ENCODE measurements around the gene TMPRSS2. TPM values are rescaled to one million over a fixed set of nuclear protein-coding genes. Genes with fewer than 3 reads are reported as not detected.

TMPRSS2 gene
- total and polyA plus RNA-seq, 2 donors from 2014 or later = 32.8 to 55.0 TPM

GRCh38 chr21:41500363-41500762 is 7.6 kb downstream of the TMPRSS2 start:
- peak overlapping the region in 1 of 3 donors; percentile 49 for H3K9ac ChIP-seq (ENCODE audit: low read length in 3 of 3)
- FAIRE-seq (no peak), DNase-seq (peak in 1 of 5 donors; percentile 33)
- H3K4me3 ChIP-seq (ENCODE audit: low read length in 3 of 3) = peak overlapping the region in 2 of 3 donors; percentile 7 to 15
- intact Hi-C loops (cut with DNase I) = no loop called here
- H3K4me1 ChIP-seq (ENCODE audit: control insufficient read depth in 2 of 3, insufficient read depth in 2 of 3, low read depth in 1 of 3, low read length in 3 of 3) = peaks cover 0 to 46% (median 35%) of the 10 kb centered on the region in 3 donors
- no peaks in the 10 kb centered on the region for H3K27me3 ChIP-seq (ENCODE audit: control insufficient read depth, insufficient read depth, low read length)
- H3K36me3 ChIP-seq (ENCODE audit: control insufficient read depth in 2 of 3, insufficient read depth in 3 of 3, low read length in 3 of 3) = no peaks in the 10 kb centered on the region
- no peak for TF ChIP-seq CTCF (IDR thresholded peaks at IDR 0.05; ENCODE audit: borderline replicate concordance, extremely low read depth, insufficient read depth)
- H3K9me3 ChIP-seq (ENCODE audit: control insufficient read depth in 2 of 3, insufficient read depth in 1 of 3, low read length in 3 of 3) = no peaks in the 10 kb centered on the region
- peak overlapping the region; percentile 83 to 88 for H3K27ac ChIP-seq (ENCODE audit: low read depth in 2 of 2, low read length in 2 of 2)

GRCh38 chr21:41499920-41500319 is 8.0 kb downstream of the TMPRSS2 start:
- H3K27ac ChIP-seq (ENCODE audit: low read depth in 2 of 2, low read length in 2 of 2) = peak overlapping the region; percentile 83 to 88
- peak overlapping the region in 1 of 3 donors; percentile 7 for H3K4me3 ChIP-seq (ENCODE audit: low read length in 3 of 3)
- DNase-seq (no peak), FAIRE-seq (no peak)
- H3K9me3 ChIP-seq (ENCODE audit: control insufficient read depth in 2 of 3, insufficient read depth in 1 of 3, low read length in 3 of 3) = no peaks in the 10 kb centered on the region
- H3K9ac ChIP-seq (ENCODE audit: low read length in 3 of 3) = peak overlapping the region in 1 of 3 donors; percentile 49
- peaks cover 0 to 46% (median 35%) of the 10 kb centered on the region in 3 donors for H3K4me1 ChIP-seq (ENCODE audit: control insufficient read depth in 2 of 3, insufficient read depth in 2 of 3, low read depth in 1 of 3, low read length in 3 of 3)
- intact Hi-C loops (cut with DNase I) = no loop called here
- no peaks in the 10 kb centered on the region for H3K36me3 ChIP-seq (ENCODE audit: control insufficient read depth in 2 of 3, insufficient read depth in 3 of 3, low read length in 3 of 3)
- TF ChIP-seq CTCF (IDR thresholded peaks at IDR 0.05; ENCODE audit: borderline replicate concordance, extremely low read depth, insufficient read depth) = no peak
- H3K27me3 ChIP-seq (ENCODE audit: control insufficient read depth, insufficient read depth, low read length) = no peaks in the 10 kb centered on the region

GRCh38 chr21:41497788-41498187 is 10.2 kb downstream of the TMPRSS2 start:
- H3K9ac ChIP-seq (ENCODE audit: low read length in 3 of 3) = peak overlapping the region in 2 of 3 donors; percentile 30 to 49
- DNase-seq (no peak), FAIRE-seq (no peak)
- peaks cover 0 to 8% (median 8%) of the 10 kb centered on the region in 3 donors for H3K36me3 ChIP-seq (ENCODE audit: control insufficient read depth in 2 of 3, insufficient read depth in 3 of 3, low read length in 3 of 3)
- peaks cover 0 to 36% (median 29%) of the 10 kb centered on the region in 3 donors for H3K4me1 ChIP-seq (ENCODE audit: control insufficient read depth in 2 of 3, insufficient read depth in 2 of 3, low read depth in 1 of 3, low read length in 3 of 3)
- intact Hi-C loops (cut with DNase I) = no loop called here
- H3K27ac ChIP-seq (ENCODE audit: low read depth in 2 of 2, low read length in 2 of 2) = peak overlapping the region; percentile 83 to 88
- TF ChIP-seq CTCF (IDR thresholded peaks at IDR 0.05; ENCODE audit: borderline replicate concordance, extremely low read depth, insufficient read depth) = no peak
- no peaks in the 10 kb centered on the region for H3K27me3 ChIP-seq (ENCODE audit: control insufficient read depth, insufficient read depth, low read length)
- H3K9me3 ChIP-seq (ENCODE audit: control insufficient read depth in 2 of 3, insufficient read depth in 1 of 3, low read length in 3 of 3) = no peaks in the 10 kb centered on the region
- H3K4me3 ChIP-seq (ENCODE audit: low read length in 3 of 3) = no peak overlapping the region

- FAIRE-seq = no peak
- DNase-seq = peak in 2 of 5 donors; percentile 45 to 49
- Histone ChIP-seq H3K27ac (ENCODE audit: low read depth in 2 of 2, low read length in 2 of 2) (peak overlapping the region; percentile 83 to 88), H3K36me3 (ENCODE audit: control insufficient read depth in 2 of 3, insufficient read depth in 3 of 3, low read length in 3 of 3) (peaks cover 0 to 8% (median 8%) of the 10 kb centered on the region in 3 donors), H3K4me1 (ENCODE audit: control insufficient read depth in 2 of 3, insufficient read depth in 2 of 3, low read depth in 1 of 3, low read length in 3 of 3) (peaks cover 0 to 36% (median 29%) of the 10 kb centered on the region in 3 donors), H3K9ac (ENCODE audit: low read length in 3 of 3) (peak overlapping the region in 1 of 3 donors; percentile 29), H3K27me3 (ENCODE audit: control insufficient read depth, insufficient read depth, low read length) (no peaks in the 10 kb centered on the region), H3K4me3 (ENCODE audit: low read length in 3 of 3) (no peak overlapping the region), H3K9me3 (ENCODE audit: control insufficient read depth in 2 of 3, insufficient read depth in 1 of 3, low read length in 3 of 3) (no peaks in the 10 kb centered on the region)
- no peak for TF ChIP-seq CTCF (IDR thresholded peaks at IDR 0.05; ENCODE audit: borderline replicate concordance, extremely low read depth, insufficient read depth)
- intact Hi-C loops (cut with DNase I) = no loop called here
These were observed 10.9 kb downstream of the TMPRSS2 start for GRCh38 chr21:41497008-41497407.

Measured in kidney (tissue), 14 donors.